Measurements from ENCODE around the gene OSR1. TPM values are rescaled to one million over a fixed set of nuclear protein-coding genes. Genes with fewer than 3 reads are reported as not detected.

OSR1 gene
- total and polyA plus RNA-seq, 2 experiments from 2014 or later = 0.24 TPM; not detected in 1

- TF ChIP-seq ZNF331 (CRISPR knock-in tag; IDR thresholded peaks at IDR 0.05; ENCODE audit: low read depth) (no peak), JUNB (IDR thresholded peaks at IDR 0.05; ENCODE audit: unreplicated experiment) (no peak), CREB1 (CRISPR knock-in tag; IDR thresholded peaks at IDR 0.05; ENCODE audit: low read depth) (no peak), POLR2AphosphoS5 (IDR thresholded peaks at IDR 0.05; ENCODE audit: low read depth) (no peak), EZH2phosphoT487 (IDR thresholded peaks at IDR 0.05; ENCODE audit: unreplicated experiment) (no peak), NANOG (IDR thresholded peaks at IDR 0.05; ENCODE audit: borderline replicate concordance) (no peak), ZNF114 (CRISPR knock-in tag; IDR thresholded peaks at IDR 0.05) (no peak)
- TF ChIP-seq, protein P1, sequence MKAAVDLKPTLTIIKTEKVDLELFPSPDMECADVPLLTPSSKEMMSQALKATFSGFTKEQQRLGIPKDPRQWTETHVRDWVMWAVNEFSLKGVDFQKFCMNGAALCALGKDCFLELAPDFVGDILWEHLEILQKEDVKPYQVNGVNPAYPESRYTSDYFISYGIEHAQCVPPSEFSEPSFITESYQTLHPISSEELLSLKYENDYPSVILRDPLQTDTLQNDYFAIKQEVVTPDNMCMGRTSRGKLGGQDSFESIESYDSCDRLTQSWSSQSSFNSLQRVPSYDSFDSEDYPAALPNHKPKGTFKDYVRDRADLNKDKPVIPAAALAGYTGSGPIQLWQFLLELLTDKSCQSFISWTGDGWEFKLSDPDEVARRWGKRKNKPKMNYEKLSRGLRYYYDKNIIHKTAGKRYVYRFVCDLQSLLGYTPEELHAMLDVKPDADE (IDR thresholded peaks at IDR 0.05) = no peak
These were observed 22.1 kb upstream of the OSR1 start (continued) for GRCh38 chr2:19380532-19380931.

GRCh38 chr2:19378939-19379338 lies 20.5 kb upstream of the OSR1 start:
- Histone ChIP-seq H3K4me3 (no peak overlapping the region), H2AFZ (no peak overlapping the region), H3K36me3 (ENCODE audit: insufficient read depth) (no peaks in the 10 kb centered on the region), H4K20me1 (replicated peaks; ENCODE audit: insufficient read depth) (no peaks in the 10 kb centered on the region), H3K79me2 (replicated peaks; ENCODE audit: insufficient read depth) (no peaks in the 10 kb centered on the region), H3K4me1 (ENCODE audit: insufficient read depth) (no peaks in the 10 kb centered on the region), H3K4me2 (no peak overlapping the region), H3K27me3 (ENCODE audit: insufficient read depth) (no peaks in the 10 kb centered on the region), H3K27ac (ENCODE audit: low read depth) (no peak overlapping the region), H3F3A (replicated peaks; ENCODE audit: low read depth) (no peaks in the 10 kb centered on the region), H3K9me2 (ENCODE audit: insufficient read depth) (peaks cover 11% of the 10 kb centered on the region; the same call in 1 of the 2 replicates)
- Mint-ChIP-seq H3K9me3 (no peaks in the 10 kb centered on the region; the same call in 2 of the 3 replicates), H3K4me3 (no peak overlapping the region), H3K4me1 (peaks cover 3% of the 10 kb centered on the region; the same call in 2 of the 3 replicates), H3K27me3 (ENCODE audit: insufficient read depth, low read depth, poor library complexity) (no peaks in the 10 kb centered on the region), H3K36me3 (ENCODE audit: low read depth) (no peaks in the 10 kb centered on the region), H3K27ac (no peak overlapping the region)
- TF ChIP-seq ZNF114 (CRISPR knock-in tag; IDR thresholded peaks at IDR 0.05) (no peak), NANOG (IDR thresholded peaks at IDR 0.05; ENCODE audit: borderline replicate concordance) (no peak), POLR2AphosphoS5 (IDR thresholded peaks at IDR 0.05; ENCODE audit: low read depth) (no peak)
- no peak for ATAC-seq
- no peak for DNase-seq (ENCODE audit: low spot score)

DNA sequence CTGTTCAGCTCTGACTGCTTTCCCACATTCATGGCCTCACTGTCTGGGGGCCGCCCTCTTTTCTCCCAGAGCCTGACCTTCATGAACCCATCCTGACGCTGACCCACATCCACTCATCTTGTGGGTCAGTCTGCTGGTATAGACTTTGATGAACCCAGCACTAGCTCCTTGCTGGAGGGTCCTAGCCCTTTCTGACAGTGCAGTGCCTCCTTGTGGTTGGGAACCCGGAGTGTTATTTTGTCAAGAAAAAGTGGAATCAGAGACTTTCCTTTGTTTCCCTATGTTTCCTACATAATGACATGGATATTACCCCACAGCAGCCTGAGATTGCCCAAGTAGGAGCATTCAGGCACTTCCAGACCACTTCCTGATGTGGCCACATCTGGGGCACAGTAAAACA lies 19.3 kb upstream of the OSR1 start:
- TF ChIP-seq, protein P2, sequence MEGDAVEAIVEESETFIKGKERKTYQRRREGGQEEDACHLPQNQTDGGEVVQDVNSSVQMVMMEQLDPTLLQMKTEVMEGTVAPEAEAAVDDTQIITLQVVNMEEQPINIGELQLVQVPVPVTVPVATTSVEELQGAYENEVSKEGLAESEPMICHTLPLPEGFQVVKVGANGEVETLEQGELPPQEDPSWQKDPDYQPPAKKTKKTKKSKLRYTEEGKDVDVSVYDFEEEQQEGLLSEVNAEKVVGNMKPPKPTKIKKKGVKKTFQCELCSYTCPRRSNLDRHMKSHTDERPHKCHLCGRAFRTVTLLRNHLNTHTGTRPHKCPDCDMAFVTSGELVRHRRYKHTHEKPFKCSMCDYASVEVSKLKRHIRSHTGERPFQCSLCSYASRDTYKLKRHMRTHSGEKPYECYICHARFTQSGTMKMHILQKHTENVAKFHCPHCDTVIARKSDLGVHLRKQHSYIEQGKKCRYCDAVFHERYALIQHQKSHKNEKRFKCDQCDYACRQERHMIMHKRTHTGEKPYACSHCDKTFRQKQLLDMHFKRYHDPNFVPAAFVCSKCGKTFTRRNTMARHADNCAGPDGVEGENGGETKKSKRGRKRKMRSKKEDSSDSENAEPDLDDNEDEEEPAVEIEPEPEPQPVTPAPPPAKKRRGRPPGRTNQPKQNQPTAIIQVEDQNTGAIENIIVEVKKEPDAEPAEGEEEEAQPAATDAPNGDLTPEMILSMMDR (conservative IDR thresholded peaks at IDR 0.05; ENCODE audit: low read depth in 2 of 2) = peak; percentile 61 to 68
- TF ChIP-seq, protein P1 (IDR thresholded peaks at IDR 0.05) = no peak
- no peaks in the 10 kb centered on the region for H3K36me3 Mint-ChIP-seq (ENCODE audit: low read depth)
- Histone ChIP-seq H3K4me2 (no peak overlapping the region), H4K20me1 (replicated peaks; ENCODE audit: insufficient read depth) (no peaks in the 10 kb centered on the region), H3K9me2 (ENCODE audit: insufficient read depth) (peaks cover 11% of the 10 kb centered on the region; the same call in 1 of the 2 replicates), H3K4me3 (no peak overlapping the region), H3K36me3 (ENCODE audit: insufficient read depth) (no peaks in the 10 kb centered on the region), H2AFZ (peak overlapping the region; percentile 38; the same call in 1 of the 2 replicates), H3F3A (replicated peaks; ENCODE audit: low read depth) (no peaks in the 10 kb centered on the region), H3K79me2 (replicated peaks; ENCODE audit: insufficient read depth) (no peaks in the 10 kb centered on the region), H3K4me1 (ENCODE audit: insufficient read depth) (no peaks in the 10 kb centered on the region), H3K27me3 (ENCODE audit: insufficient read depth) (no peaks in the 10 kb centered on the region), H3K27ac (ENCODE audit: low read depth) (no peak overlapping the region)
- DNase-seq (ENCODE audit: low spot score) (peak; percentile 45), ATAC-seq (no peak)
- H3K9me3 Mint-ChIP-seq = no peaks in the 10 kb centered on the region; the same call in 2 of the 3 replicates
- no peak overlapping the region for H3K27ac Mint-ChIP-seq
- H3K4me1 Mint-ChIP-seq = peaks cover 3% of the 10 kb centered on the region; the same call in 2 of the 3 replicates
- H3K27me3 Mint-ChIP-seq (ENCODE audit: insufficient read depth, low read depth, poor library complexity) = no peaks in the 10 kb centered on the region
- H3K4me3 Mint-ChIP-seq = no peak overlapping the region

All from GM23338 (cell line).